ENCODE results near the gene LZTS2.

The LZTS2 gene

GRCh38 chr10:100978121-100978900, 21.3 kb upstream of the LZTS2 start:
- no peak for DNase-seq (ENCODE audit: low spot score)

GRCh38 chr10:100978901-100979195, 20.8 kb upstream of the LZTS2 start:
- no peak for DNase-seq (ENCODE audit: low spot score)

GRCh38 chr10:100979791-100980272, 19.8 kb upstream of the LZTS2 start:
- DNase-seq (ENCODE audit: low spot score), result no peak

GRCh38 chr10:100980311-100980710, 19.3 kb upstream of the LZTS2 start:
- no peak for DNase-seq (ENCODE audit: low spot score)

GRCh38 chr10:100980711-100981110, 18.9 kb upstream of the LZTS2 start:
- no peak for DNase-seq (ENCODE audit: low spot score)

GRCh38 chr10:100981178-100981772, 18.3 kb upstream of the LZTS2 start:
- no peak for DNase-seq (ENCODE audit: low spot score)

- DNase-seq (ENCODE audit: low spot score), result no peak
Observed at GRCh38 chr10:100982916-100983830, 16.4 kb upstream of the LZTS2 start.

- no peak for DNase-seq (ENCODE audit: low spot score)
Observed at GRCh38 chr10:100983868-100984671, 15.5 kb upstream of the LZTS2 start.

GRCh38 chr10:100984672-100985177, 14.9 kb upstream of the LZTS2 start:
- no peak for DNase-seq (ENCODE audit: low spot score)

GRCh38 chr10:100985336-100985735, 14.3 kb upstream of the LZTS2 start:
- DNase-seq (ENCODE audit: low spot score), result no peak

- no peak for DNase-seq (ENCODE audit: low spot score)
Observed at GRCh38 chr10:100986623-100986951, 13.0 kb upstream of the LZTS2 start.

GRCh38 chr10:100986952-100987684, 12.5 kb upstream of the LZTS2 start, which contains the start of the genes MRPL43 and TWNK:
TSS of gene MRPL43 (minus strand) at chr10:100987497. CDS start at chr10:100987443, 54 bp downstream.
TSS of gene TWNK (plus strand) at chr10:100987543. CDS start at chr10:100988211, 668 bp downstream.
- peak; percentile 87 for DNase-seq (ENCODE audit: low spot score)

GRCh38 chr10:100987685-100988049, 11.9 kb upstream of the LZTS2 start:
- DNase-seq (ENCODE audit: low spot score), result peak; percentile 22

GRCh38 chr10:100988166-100988565, 11.4 kb upstream of the LZTS2 start:
- DNase-seq (ENCODE audit: low spot score), result peak; percentile 13

GRCh38 chr10:100989088-100989487, 10.5 kb upstream of the LZTS2 start:
- DNase-seq (ENCODE audit: low spot score), result no peak

- DNase-seq (ENCODE audit: low spot score), result peak; percentile 61
Observed at GRCh38 chr10:100993986-100994708, 5.5 kb upstream of the LZTS2 start.

GRCh38 chr10:100995181-100995580, 4.4 kb upstream of the LZTS2 start:
- no peak for DNase-seq (ENCODE audit: low spot score)

- no peak for DNase-seq (ENCODE audit: low spot score)
Observed at GRCh38 chr10:100996678-100997359, 2.8 kb upstream of the LZTS2 start.

- DNase-seq (ENCODE audit: low spot score), result peak; percentile 85
Observed at GRCh38 chr10:100997360-100998182, 2.0 kb upstream of the LZTS2 start.
